NB4 (cell line): ENCODE results near the gene CNR1.

Source experiments
- CTCF ChIP-seq: IDR thresholded peaks from one replicate; pipeline ENCODE4 v1.5.1; 2012; ENCODE audit warnings: low read depth, low read length
- POLR2A ChIP-seq: IDR thresholded peaks from 2 replicates; pipeline ENCODE4 v1.6.1; 2011; ENCODE audit warnings: mild to moderate bottlenecking; ENCODE audit not compliant: insufficient read length; ENCODE audit errors: extremely low read depth

GRCh38 chr6:88143421-88144157 lies 22.6 kb downstream of the CNR1 start:
- TF ChIP-seq CTCF (no peak), POLR2A (no peak)
